ENCODE data around the gene FOLH1.
"Not testable (repeated sequence)": the region's sequence is repeated elsewhere in the genome, so short reads cannot be mapped to it uniquely, and the experiment has no call there.

DNA sequence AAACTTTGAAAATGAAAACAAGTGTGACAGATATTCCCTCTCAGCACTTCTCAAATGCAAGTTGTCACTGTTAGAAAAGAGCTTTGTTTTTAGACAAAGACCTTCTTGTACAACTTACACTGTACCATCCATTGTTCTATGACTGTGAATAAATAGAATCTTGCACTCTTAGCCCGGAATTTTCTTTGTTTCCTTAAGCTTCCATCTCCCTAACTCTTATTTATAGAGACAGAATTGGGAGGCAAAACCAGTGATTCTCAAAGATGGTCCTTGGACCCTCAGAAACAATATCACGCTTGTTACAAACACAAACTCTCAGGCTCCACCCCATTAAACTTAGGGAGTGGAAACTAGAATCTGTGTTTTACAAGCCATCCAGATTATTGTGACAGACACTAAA lies 18.1 kb downstream of the FOLH1 start:
- TF ChIP-seq, protein P1, sequence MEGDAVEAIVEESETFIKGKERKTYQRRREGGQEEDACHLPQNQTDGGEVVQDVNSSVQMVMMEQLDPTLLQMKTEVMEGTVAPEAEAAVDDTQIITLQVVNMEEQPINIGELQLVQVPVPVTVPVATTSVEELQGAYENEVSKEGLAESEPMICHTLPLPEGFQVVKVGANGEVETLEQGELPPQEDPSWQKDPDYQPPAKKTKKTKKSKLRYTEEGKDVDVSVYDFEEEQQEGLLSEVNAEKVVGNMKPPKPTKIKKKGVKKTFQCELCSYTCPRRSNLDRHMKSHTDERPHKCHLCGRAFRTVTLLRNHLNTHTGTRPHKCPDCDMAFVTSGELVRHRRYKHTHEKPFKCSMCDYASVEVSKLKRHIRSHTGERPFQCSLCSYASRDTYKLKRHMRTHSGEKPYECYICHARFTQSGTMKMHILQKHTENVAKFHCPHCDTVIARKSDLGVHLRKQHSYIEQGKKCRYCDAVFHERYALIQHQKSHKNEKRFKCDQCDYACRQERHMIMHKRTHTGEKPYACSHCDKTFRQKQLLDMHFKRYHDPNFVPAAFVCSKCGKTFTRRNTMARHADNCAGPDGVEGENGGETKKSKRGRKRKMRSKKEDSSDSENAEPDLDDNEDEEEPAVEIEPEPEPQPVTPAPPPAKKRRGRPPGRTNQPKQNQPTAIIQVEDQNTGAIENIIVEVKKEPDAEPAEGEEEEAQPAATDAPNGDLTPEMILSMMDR (conservative IDR thresholded peaks at IDR 0.05 in 1 of 2, IDR thresholded peaks at IDR 0.05 in 1 of 2; ENCODE audit: low read depth in 1 of 2, low read length in 2 of 2), result not testable (repeated sequence)
- TF ChIP-seq EZH2 (IDR thresholded peaks at IDR 0.05; ENCODE audit: low read length, missing control alignments), result not testable (repeated sequence)
